AG10803 (cell line): Measurements from ENCODE around the gene PLP2.

Experiments used
- DNase-seq: peaks from one replicate; pipeline ENCODE4 v3.0.0; 2010; ENCODE audit warnings: low read depth
- H3K4me3 ChIP-seq: 2 replicates; pipeline ENCODE4 v1.5.1; 2011; ENCODE audit warnings: mild to moderate bottlenecking, low read length, control low read depth
- CTCF ChIP-seq: conservative IDR thresholded peaks from 2 replicates; pipeline ENCODE4 v1.5.1; 2011; ENCODE audit warnings: mild to moderate bottlenecking, low read length, control low read depth, inconsistent platforms

Gene PLP2

GRCh38 chrX:49204709-49205108 lies 33.0 kb downstream of the PLP2 start:
- no peak for DNase-seq
- H3K4me3 ChIP-seq, result no peak overlapping the region
- no peak for TF ChIP-seq CTCF

GRCh38 chrX:49205443-49205842 lies 33.7 kb downstream of the PLP2 start:
- H3K4me3 ChIP-seq, result no peak overlapping the region
- DNase-seq, result no peak
- no peak for TF ChIP-seq CTCF

- no peak overlapping the region for H3K4me3 ChIP-seq
- TF ChIP-seq CTCF, result no peak
- no peak for DNase-seq
These were observed 34.8 kb downstream of the PLP2 start for GRCh38 chrX:49206543-49206942.

GRCh38 chrX:49208399-49208798 lies 36.7 kb downstream of the PLP2 start:
- H3K4me3 ChIP-seq, result no peak overlapping the region
- no peak for DNase-seq
- no peak for TF ChIP-seq CTCF

GRCh38 chrX:49209434-49210251 lies 37.9 kb downstream of the PLP2 start:
- no peak overlapping the region for H3K4me3 ChIP-seq
- no peak for TF ChIP-seq CTCF
- no peak for DNase-seq

GRCh38 chrX:49210406-49210805 lies 38.7 kb downstream of the PLP2 start:
- H3K4me3 ChIP-seq, result no peak overlapping the region
- no peak for TF ChIP-seq CTCF
- DNase-seq, result no peak

GRCh38 chrX:49211074-49211473 lies 39.4 kb downstream of the PLP2 start:
- no peak for TF ChIP-seq CTCF
- no peak overlapping the region for H3K4me3 ChIP-seq
- no peak for DNase-seq
